ENCODE data around the gene CNTN1. TPM values are rescaled to one million over a fixed set of nuclear protein-coding genes. Genes with fewer than 3 reads are reported as not detected.

CNTN1 gene
- total and polyA plus RNA-seq, 10 of the 15 experiments (the other 5 are each of a cell fraction or from before 2014, with no cell fraction given): 0.06 to 0.14 TPM; not detected in 8

DNA sequence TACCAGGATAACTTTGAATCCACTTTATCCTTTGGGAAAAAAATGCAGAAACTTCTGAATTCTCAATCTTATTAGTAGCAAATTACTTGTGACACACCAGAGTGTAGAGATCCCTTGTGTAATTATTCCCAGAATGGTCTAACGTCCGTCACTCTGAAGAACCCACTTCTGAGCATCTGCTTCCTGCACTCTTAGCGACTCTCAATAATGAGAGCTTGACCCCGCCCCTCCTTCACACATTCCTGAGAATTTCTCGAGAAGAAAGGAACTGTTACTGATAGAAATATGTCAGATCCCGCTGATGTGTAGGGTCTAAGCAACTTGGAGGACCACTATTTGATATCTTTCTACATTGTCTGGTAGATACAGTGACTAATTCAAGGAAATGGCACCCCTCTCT lies 277.6 kb downstream of the CNTN1 start:
- CTCF ChIA-PET: interaction anchor here (0.8 to 1.1 kb wide), 6 partner anchors 10 to 1055 kb away, joined by 3 to 4 read pairs (median 3); no protein-coding TSS in a partner anchor
- no peaks in the 10 kb centered on the region for H3K27me3 ChIP-seq (replicated peaks in 1 of 2; ENCODE audit: control insufficient read depth in 2 of 2, insufficient read depth in 2 of 2, low read length in 1 of 2)
- H3K4me1 ChIP-seq (ENCODE audit: control insufficient read depth, insufficient read depth, low read length): no peaks in the 10 kb centered on the region
- WGBS (ENCODE audit: insufficient coverage, insufficient replicate concordance, low lambda C conversion rate, missing lambda C conversion rate): 32% methylated on average over 6 of the region's 6 CpGs
- H3K27ac ChIP-seq (ENCODE audit: control insufficient read depth, insufficient read depth): no peak overlapping the region
- ATAC-seq: no peak
- H4K20me1 ChIP-seq (ENCODE audit: control insufficient read depth, insufficient read depth): no peaks in the 10 kb centered on the region
- H3K9ac ChIP-seq (ENCODE audit: control insufficient read depth, insufficient read depth, low read length): no peak overlapping the region
- H3K4me2 ChIP-seq (ENCODE audit: control insufficient read depth, insufficient read depth): no peak overlapping the region
- SMC1A ChIA-PET (ENCODE audit: uncharacterized antibody, unreplicated experiment): interaction anchor here (0.6 to 1.3 kb wide), 2 partner anchors 20 to 1054 kb away, joined by 3 to 4 read pairs; no protein-coding TSS in a partner anchor
- no peaks in the 10 kb centered on the region for H3K36me3 ChIP-seq (ENCODE audit: control insufficient read depth in 2 of 2, insufficient read depth in 2 of 2, low read length in 1 of 2)
- intact Hi-C loops (cut with micrococcal nuclease; ENCODE audit: unreplicated experiment) (no loop called here), in situ Hi-C loops (cut with MboI) (no loop called here)
- no peaks in the 10 kb centered on the region for H3K79me2 ChIP-seq (ENCODE audit: control insufficient read depth, insufficient read depth, low read length)
- no peak for FAIRE-seq
- no peaks in the 10 kb centered on the region for H3K9me3 ChIP-seq (replicated peaks; ENCODE audit: control insufficient read depth, insufficient read depth, low read length)
- DNase-seq (ENCODE audit: low read depth, low spot score): no peak
- no peak overlapping the region for H3K4me3 ChIP-seq
- no peak overlapping the region for H2AFZ ChIP-seq (ENCODE audit: control insufficient read depth, low read depth, low read length)
- RAD21 ChIA-PET (ENCODE audit: unreplicated experiment): interaction anchor here (0.9 kb wide), 1 partner anchor 1054 kb away, joined by 3 read pairs; no protein-coding TSS in a partner anchor
- BruUV-seq (replicated peaks): no TSS peak
- no peak for TF ChIP-seq ZNF687 (IDR thresholded peaks at IDR 0.05)
- TF ChIP-seq MYB (IDR thresholded peaks at IDR 0.05; ENCODE audit: borderline replicate concordance, low read depth, low read length): no peak
- TF ChIP-seq JUNB (IDR thresholded peaks at IDR 0.05): no peak
- TF ChIP-seq PAX5 (IDR thresholded peaks at IDR 0.05; ENCODE audit: borderline replicate concordance, low read depth, low read length): no peak
- no peak for TF ChIP-seq CHD2 (IDR thresholded peaks at IDR 0.05; ENCODE audit: borderline replicate concordance, low read depth, low read length)
- TF ChIP-seq ZSCAN29 (IDR thresholded peaks at IDR 0.05): no peak
- POLR2A ChIA-PET: no interaction called here
